Measurements from ENCODE around the gene POU2F1.

The POU2F1 gene

DNA sequence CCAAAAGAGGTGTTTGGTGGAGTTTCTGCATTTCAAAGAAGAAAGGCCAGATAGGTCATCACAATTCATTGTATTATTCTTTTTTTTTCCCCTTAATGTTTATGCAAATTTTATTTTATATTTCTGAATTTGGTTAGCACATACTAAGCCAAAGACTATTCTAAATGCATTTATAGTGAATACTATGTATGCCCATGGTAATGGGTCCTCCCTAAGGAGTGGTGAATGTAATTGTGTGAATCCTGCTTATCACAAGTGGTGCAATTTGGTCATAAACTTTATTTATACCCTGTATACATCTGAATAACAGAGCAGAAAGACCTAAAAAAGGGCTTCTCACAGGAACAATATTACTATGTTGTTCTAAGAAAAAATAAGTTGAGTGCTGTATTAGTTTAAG lies 198.6 kb downstream of the POU2F1 start:
- DNase-seq (ENCODE audit: low read depth, low spot score), result no peak

DNA sequence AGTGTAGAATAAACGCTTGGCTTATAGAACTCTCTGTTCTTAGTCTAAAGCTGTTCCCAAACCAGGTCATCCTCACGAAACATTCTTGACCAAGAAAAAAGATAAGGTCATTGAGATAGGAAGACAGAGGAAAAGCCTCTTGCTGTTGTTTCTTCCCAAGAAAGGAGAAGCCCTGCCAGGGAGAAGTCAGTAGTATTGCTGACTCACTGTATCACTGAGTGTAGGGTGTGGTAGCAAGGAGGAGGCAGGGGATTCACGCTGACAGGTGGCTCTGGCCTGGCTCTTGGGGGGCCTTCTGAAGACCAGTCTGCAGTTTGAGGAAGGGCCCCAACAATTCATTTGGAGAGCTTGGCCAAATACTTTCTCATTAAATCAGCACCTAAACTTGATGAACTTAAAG lies 199.8 kb downstream of the POU2F1 start:
- no peak for DNase-seq (ENCODE audit: low read depth, low spot score)

DNA sequence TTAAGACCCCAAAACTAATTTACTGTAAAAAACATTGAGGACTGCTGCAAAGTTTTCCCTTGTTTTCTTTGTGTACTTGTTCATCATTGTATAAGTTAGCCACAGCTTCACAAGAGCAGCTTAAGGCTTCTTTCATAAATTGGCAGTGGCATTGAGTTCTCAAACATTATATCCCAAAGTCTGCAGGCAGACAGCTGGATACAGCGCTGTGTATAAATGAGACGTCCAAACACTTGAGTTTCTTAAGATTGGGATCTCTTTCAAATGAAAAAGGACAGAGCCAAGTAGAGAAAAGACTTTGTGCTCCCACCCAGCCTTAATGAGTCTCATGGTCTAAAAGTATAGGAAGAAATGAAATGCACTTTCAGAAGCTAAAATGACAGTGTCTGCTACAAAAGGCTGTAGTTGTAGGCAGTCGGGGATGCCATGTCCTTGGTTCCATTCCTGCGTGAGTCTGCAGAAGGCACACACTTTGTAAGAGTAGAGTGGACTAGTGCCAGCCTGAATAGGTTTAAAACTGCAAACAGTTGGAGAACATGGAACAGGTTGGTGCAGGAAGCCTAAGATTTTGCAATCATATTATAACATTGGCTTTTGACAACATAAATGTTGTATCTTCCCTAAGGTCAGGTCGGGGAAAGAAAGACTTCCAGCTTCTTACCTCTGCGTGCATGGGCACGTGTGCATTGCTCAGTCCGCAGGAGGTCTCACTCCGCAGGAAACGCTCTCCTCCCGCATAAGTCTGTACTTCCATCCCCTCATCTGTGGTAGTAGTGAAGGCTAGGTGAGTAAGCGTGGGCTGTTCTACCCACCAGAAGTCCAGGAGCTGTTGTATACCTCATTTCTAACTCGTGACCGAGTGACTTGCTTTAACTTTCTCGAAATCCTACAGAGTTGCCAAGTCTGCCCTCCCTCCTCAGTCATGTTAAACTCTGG lies 203.3 kb downstream of the POU2F1 start:
- no peak for DNase-seq (ENCODE audit: low read depth, low spot score)

DNA sequence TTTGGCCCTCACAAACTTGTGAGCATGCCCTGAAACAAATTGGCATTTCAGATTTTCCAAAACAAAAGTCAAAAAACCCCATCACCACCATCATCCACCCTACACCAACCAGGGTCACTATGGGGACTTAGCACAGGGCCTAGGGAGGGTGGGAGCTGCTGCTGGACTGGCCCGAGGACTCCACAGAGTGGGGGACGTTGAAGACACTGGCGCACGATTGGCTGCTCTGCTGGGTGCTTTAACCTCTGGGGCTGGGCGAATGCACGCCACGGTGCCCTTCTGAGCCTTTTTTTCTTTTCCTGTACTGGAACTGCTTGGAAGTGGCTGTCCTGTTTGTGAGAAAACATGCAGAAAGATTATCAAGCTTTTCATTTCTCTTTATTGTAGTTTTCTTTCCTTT lies 204.8 kb downstream of the POU2F1 start:
- no peak for DNase-seq (ENCODE audit: low read depth, low spot score)

DNA sequence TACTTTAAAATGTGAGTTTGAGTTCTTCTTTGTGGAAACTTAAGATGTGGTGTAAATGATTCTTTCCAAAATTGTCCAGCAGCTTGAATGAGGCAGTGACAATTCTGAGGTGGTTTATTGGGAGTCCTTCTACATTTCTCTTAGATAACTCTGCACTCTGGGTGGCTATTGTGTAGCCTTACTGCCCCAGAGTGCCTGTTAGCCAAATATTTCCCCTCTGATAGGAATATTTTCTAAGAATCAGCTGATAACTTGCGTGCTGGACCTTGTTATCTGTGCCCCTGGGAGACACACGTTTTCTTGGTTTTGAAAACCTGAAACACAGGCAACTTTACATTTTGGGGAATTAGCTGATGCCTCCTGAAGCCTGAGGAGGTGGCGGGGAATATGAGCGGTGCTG lies 206.0 kb downstream of the POU2F1 start:
- DNase-seq (ENCODE audit: low read depth, low spot score), result no peak

DNA sequence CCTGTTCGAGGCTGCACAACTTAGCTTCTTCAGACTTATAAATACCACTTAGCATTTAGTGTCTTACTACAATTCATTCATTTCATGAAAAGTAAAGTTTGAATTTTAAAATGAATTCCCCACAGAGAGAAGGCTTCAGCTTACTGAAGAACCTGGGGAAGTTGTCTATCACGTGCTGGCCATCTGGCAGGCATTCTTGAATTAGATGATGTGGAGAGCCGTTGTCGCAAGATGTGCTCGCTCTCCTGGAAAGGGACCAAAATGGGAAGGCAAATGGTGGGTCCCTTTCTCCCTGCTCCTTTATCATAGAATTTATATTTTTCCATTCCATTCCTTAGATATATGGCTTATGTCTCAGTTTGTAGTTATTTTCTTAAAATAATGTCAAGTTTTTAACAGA lies 207.2 kb downstream of the POU2F1 start:
- no peak for DNase-seq (ENCODE audit: low read depth, low spot score)

DNA sequence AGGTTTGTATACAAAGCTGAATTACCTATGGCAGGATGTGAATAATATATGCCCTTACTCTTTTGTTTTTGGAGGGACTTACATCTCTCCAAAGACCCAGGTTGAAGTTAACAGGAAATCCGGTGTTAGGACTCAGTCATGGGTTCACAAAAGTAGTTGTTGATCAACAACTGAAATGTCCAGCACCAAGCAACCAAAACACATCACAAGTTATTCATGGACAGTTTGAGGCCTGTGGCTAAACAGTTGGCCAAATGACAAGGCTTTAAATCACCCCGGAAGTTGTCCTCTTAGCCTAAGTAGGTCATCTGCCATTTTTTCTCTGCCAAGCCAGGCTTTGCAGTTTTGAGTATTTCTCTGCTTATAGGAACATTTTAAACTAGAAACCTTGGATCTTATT lies 207.7 kb downstream of the POU2F1 start:
- peak; percentile 16 for DNase-seq (ENCODE audit: low read depth, low spot score)

DNA sequence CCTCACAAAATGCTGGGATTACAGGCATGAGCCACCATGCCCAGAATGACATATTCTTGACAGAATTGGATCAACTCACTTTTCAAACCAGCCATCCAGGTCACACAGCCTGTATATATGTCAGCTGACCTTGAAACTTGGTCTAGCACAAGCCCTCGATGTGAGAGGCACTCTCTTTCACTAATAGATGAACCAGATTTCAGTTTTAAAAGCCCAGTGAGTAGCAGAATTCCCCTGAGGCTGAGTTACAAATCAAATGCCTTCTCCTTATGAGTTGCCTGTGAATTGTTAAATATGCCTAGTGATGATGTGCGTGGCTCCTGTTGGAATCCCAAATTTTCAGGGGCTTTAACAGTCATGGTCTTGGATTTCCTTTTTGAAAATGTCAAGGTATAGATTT lies 208.9 kb downstream of the POU2F1 start:
- DNase-seq (ENCODE audit: low read depth, low spot score), result no peak

DNA sequence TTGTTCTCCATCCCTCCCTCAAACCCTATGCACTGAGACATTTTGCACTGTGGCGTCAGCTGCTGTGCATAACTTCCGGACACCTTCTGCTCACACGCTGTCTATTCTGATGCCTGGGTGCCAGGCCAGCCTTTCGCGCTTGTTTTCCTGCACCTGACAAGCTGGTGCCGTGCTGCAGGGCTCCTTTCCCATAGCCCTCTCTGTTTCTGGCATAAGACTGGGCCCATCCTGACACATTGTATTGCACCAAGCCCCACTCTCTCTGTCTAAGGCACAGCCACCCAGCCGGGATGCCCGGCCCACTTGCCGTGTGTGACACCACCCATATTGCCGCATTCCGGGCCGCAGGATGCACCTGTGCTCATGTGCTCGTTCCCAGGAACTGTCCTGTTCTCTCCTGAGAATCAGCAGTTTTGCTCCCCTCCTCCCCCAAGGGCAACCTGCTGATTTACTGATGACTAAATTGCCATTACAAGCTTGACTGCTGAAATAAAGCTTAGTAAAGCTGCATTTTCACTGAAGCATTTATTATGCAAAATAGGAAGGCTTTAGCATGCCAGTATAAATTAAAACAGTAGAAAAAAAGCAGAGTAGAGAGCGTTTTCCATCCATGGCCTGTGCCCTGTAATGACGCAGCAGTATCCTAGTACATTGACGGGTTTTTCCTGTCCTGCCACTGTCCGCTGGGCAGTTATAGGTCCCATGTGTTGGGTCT lies 209.6 kb downstream of the POU2F1 start:
- DNase-seq (ENCODE audit: low read depth, low spot score), result no peak

DNA sequence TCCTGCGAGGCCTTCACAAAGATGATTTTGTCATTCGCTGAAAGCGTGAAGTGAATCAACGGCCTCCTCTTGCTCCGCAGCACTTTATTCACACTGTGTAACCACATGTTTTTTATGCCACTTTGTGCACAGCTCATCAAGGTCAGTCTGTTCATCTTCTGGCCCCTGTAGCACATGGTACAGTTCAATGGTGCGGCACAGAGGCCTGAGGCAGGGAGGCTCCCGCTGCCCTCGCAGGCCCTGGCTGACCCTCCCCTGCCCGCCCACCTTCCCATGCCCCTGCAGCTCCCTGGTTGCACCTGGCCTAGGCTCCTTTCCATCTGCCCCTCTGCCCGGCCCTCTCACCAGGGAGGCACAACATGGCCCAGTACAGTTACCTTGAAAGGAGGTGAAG lies 210.2 kb downstream of the POU2F1 start:
- DNase-seq (ENCODE audit: low read depth, low spot score), result no peak

DNA sequence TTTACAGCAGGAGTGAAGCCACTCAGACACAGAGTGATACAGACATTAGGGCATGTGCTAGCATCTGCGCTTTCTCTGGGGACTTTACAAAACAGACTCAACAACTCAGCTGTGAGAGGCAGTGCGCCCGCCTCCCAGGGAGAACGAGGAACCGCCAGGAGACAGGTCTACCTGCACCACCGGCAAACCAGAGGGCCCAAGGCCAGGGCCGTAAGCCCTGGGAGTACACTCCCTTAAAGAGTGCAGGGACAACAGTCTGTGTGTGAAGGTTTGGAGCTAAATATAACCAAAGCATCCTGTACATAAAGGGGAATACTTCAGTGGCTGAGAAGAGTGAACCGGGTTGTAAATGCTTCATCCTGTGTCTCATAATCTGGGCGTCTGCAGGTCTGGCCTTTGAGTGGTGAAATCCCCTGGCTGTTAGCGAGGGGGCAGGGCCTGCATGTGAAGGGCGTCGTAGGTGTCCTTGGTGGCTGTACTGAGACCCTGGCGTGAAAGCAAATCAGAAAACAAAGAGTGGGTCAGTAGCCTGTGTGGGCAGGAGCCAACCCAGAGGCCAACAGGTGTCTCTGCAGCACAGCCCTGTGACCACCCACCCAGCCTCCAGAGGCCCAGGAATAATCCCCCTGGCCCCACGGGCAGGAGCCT lies 210.7 kb downstream of the POU2F1 start:
- no peak for DNase-seq (ENCODE audit: low read depth, low spot score)

DNA sequence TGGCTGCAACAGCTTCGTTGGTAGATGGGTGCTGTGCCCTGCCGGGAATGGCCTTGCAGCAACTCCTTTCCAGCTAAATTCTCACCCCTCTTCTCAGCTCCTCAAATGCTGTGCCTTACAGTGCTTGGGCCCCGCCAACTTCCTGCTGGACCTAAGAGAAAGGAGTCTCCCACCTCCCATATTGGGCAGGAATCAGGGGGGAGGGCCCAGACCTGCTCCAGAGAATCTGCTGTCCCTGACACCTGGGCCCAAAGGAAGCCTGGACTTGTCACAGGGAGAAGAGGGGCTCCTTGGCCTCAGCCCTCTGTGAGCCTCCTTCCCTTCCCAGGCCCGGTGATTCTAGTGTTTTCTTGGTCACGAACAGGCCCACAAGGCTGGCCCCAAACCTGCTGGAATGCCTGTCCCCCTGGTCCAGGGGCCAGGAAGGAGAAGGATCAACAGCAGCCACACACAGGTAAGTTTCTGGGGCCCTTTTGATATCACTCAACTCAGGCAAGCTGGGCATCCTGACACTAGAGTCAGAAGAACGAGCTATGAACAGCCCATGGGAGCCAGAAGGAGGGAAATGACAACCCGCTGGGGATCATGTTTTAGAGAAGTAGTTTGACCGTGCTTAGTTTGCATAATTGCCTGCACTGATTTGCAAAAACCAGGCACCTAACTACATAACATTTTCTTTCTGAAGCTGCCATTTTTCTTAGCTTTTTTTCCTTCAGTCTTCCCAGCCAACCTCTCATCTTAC lies 211.4 kb downstream of the POU2F1 start:
- DNase-seq (ENCODE audit: low read depth, low spot score), result no peak

DNA sequence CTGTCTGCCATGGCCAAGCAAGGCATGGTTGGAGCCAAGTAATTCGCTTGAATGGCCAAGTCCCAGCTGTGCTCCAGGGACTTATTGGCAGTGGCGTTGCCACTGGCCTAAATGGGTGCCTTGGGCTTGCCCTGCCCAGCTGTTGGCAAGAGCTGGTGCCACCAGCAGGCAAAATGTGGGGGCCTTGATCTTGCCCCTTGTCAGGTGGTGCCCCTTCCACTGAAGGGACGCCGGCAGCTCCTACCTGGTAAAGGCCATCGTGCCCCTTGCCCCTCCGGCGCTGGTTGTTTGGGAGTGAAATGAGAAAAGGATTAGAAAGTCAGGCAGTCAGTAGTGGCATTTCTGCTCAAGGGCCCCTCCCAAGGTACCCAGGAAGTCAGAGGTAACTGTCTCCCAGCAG lies 212.1 kb downstream of the POU2F1 start:
- DNase-seq (ENCODE audit: low read depth, low spot score), result no peak

DNA sequence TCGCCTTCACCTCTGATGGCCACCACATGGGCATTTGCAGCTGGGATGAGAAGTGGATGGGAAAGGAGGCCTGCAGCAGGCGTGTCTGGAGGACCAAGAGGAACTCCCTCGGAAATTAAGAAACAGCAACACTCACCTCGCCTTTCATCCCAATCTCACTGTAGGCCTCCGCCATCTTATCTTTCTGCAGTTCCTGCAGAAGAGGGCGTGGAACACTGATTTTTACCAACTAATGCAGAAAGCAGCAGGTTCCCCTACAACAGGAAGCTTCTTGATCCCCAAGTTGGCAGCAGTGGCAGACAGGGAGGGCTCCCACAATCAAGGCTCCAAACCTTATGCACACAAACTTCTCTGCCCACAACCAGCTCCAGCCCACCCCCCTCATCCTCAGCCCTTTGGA lies 213.2 kb downstream of the POU2F1 start:
- DNase-seq (ENCODE audit: low read depth, low spot score), result no peak

DNA sequence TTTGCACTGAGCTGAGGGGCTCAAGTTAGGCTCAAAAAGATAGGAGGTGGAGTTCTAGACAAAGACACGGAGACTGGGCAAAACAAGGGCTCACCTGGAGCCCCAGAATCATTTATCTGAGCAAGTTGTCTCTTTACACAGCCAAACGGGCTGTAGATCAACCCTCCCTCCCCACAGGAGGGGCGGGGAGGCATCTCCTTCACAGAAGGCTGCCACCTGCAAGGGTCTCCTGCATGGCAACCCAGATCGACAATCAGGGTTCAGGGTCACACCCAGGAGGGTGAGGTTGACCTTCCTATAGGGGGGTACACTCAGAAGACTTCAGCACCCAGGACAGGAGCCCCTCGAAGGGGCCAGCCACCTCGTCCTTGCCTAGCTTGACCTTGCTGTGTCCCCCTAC lies 213.6 kb downstream of the POU2F1 start:
- no peak for DNase-seq (ENCODE audit: low read depth, low spot score)

DNA sequence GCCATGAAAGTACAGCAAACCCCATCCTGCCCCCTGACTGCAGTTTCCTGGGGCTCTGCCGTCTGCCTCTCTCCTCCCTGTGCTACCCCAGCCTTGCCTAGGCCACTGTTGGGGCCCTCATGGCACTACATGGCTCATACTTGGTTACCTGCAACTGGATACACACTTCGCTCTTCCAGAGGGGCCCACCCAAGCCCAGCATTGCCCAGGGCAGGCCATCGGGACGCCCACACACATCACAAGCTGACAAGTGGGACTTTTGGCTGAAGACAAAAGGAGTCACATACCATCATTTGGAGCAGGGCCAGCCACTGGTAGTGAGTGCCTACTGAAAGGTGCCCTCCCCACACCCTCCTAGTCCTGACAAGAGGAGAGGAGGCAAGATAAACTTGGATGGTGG lies 214.8 kb downstream of the POU2F1 start:
- DNase-seq (ENCODE audit: low read depth, low spot score), result no peak

DNA sequence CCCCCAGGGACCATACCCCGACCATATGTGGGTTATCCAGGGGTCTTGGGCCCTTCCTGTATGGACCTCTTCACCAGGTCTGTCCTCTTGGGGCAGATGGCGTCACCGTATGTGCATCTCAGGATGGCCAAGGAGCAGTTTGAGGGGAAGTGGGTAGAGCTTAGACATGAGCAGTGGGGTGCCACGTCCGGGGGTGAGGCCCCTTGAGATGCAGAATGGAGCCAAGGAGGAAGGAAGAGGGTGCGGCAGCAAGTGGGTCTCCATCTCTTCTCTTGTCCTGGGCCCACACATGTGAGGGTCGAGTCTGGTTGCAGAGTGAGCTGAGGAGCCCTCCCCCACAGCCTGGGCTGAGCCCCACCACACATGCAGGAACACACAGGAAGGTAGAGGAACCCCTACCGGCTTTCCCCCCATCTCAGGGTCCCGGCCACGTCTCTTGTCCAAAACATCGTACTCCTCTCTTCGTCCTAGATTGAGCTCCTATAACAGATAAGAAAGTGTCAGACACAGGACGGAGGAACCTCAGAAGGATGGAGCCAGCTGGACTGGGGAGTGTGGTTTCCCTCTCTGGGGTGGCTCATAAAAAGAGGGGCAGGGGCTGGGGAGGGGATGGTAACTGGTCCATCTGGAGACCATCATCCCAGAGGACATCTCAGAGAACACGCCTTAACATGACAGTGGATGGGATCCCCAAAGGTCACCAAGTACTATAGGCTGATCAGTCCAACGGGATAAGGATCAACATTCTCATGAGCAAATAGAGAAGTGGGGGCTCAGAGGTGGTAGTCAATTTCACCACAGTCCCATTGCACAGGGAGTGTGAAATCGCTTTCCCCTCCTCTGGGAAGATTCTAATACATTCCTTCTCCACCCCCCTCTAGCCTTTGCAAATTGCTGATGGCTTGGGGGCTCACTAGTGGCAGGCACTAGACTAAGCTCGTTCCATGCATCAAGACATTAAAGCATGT lies 217.8 kb downstream of the POU2F1 start:
- DNase-seq (ENCODE audit: low read depth, low spot score), result no peak

DNA sequence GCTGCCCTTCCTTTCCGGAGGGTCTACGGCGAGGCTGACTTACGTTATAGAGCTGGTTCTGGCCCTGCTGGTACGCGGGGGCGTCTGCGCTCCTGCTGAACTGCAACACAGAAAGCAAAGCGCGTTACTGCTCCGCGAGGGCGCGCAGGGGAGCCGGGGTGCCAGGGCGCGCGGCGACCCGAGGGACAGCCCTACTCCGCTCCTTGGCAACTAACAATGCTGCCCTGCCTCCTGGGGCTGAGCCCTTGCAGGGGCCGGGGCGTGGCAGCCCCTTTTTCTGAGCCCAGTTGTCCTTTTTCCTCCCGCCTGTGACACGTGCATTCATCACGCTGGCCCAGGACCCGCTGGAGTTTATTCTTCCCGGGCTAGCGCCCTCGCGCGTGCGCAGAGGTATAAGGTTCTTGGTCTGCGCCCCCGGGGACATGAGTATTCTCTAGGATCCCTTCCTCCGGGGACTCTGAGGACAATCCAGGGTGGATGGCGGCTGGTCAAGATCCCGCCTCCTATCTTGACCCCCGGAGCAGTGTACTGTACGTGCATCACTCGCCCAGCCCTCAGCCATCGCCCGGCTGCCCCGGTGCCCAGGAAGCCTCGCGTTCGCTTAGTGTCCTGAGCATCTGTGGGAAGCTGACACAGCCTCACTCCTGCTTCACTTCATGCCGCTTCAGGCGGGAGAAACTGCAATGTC lies 218.8 kb downstream of the POU2F1 start:
- DNase-seq (ENCODE audit: low read depth, low spot score), result peak; percentile 69

DNA sequence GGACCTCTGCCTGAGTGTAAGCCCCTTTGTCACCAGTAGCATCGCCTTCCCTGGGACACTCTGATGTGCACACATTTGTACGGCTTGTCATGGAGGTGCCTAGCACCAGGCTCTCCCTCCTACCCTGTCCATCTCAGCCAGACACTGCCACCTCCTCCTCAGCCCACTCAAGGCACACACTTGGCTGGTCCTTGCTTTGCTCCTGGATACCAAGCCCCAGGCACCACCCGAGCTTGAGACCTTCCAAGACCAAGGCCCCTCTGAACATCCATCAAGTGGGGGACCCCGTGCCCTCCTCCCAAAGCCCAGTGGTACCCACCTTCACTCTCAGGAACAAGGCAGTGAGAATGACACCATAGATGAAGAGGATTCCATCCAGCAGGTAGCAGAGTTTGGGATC lies 219.7 kb downstream of the POU2F1 start:
- DNase-seq (ENCODE audit: low read depth, low spot score), result no peak

DNA sequence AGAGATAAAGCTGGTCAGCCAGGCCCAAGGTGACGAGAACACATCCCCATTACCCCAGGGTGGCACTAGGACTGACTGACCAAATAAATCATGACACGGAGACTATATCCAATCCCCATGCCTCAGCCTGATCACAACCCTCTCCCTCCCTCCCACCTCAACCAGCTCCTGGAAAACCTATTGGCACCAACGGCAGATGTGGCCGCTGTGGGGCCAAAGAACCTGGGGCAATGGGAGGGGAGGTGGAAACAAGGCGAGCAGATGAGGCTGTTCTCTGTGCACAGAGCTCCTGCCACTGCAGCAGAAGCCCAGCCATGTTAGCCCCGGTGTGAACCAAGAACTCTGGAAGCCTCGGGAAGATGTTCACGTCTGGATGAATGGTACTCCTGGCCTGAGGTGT lies 220.1 kb downstream of the POU2F1 start:
- no peak for DNase-seq (ENCODE audit: low read depth, low spot score)

Data from astrocyte of the hippocampus (primary cell).